ENCODE results near the gene POU2F3. TPM values are rescaled to one million over a fixed set of nuclear protein-coding genes. Genes with fewer than 3 reads are reported as not detected.

Gene POU2F3
- total RNA-seq, 1 donor from 2014 or later, result not detected

DNA sequence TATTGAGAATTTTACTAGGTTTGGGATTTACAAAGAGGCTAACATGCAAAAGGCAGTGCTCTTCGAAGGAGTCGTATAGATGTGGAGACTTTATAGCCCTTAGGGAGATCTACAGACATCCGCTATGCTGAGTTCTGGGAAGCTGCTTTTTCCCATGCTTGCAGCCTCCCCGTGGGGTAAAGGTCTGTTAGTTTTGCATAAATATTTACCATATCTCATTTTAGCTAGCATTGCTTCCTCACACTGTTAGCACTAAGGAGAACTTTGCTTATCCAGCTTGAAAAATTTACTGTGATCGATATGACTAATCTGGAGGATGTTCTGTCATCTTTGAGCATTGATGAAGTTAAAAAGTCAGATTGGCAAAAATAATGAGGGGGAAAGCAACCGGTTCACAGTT lies 114.8 kb downstream of the POU2F3 start:
- Histone ChIP-seq H3K36me3 (no peaks in the 10 kb centered on the region), H3K9me3 (ENCODE audit: low read depth) (no peaks in the 10 kb centered on the region), H3K27ac (no peak overlapping the region), H3K79me2 (ENCODE audit: low read depth) (peaks cover 86% of the 10 kb centered on the region), H3F3A (ENCODE audit: low read depth) (peaks cover 12% of the 10 kb centered on the region), H3K4me2 (no peak overlapping the region), H3K9ac (no peak overlapping the region), H3K4me1 (peaks cover 8% of the 10 kb centered on the region), H4K20me1 (ENCODE audit: low read depth) (peaks cover 15% of the 10 kb centered on the region), H3K4me3 (no peak overlapping the region), H2AFZ (replicated peaks) (no peak overlapping the region), H3K27me3 (no peaks in the 10 kb centered on the region)
- DNase-seq (ENCODE audit: low spot score), result no peak
- Mint-ChIP-seq H3K4me1 (peaks cover 6% of the 10 kb centered on the region), H3K4me3 (no peak overlapping the region), H3K27me3 (ENCODE audit: insufficient read depth, low read depth) (no peaks in the 10 kb centered on the region), H3K27ac (no peak overlapping the region), H3K36me3 (peaks cover 25% of the 10 kb centered on the region), H3K9me3 (peaks cover 18% of the 10 kb centered on the region)
- no peak for TF ChIP-seq EZH2phosphoT487 (IDR thresholded peaks at IDR 0.05)
- TF ChIP-seq EZH2 (IDR thresholded peaks at IDR 0.05), result no peak
- TF ChIP-seq CTCF (IDR thresholded peaks at IDR 0.05), result no peak

- Histone ChIP-seq H3K4me1 (peaks cover 8% of the 10 kb centered on the region), H3K9ac (no peak overlapping the region), H3K4me3 (no peak overlapping the region), H3K79me2 (ENCODE audit: low read depth) (peaks cover 88% of the 10 kb centered on the region), H4K20me1 (ENCODE audit: low read depth) (peaks cover 15% of the 10 kb centered on the region), H3F3A (ENCODE audit: low read depth) (peaks cover 12% of the 10 kb centered on the region), H3K9me3 (ENCODE audit: low read depth) (no peaks in the 10 kb centered on the region), H2AFZ (replicated peaks) (no peak overlapping the region), H3K27me3 (no peaks in the 10 kb centered on the region), H3K4me2 (no peak overlapping the region), H3K27ac (no peak overlapping the region), H3K36me3 (no peaks in the 10 kb centered on the region)
- no peak for TF ChIP-seq CTCF (IDR thresholded peaks at IDR 0.05)
- TF ChIP-seq EZH2 (IDR thresholded peaks at IDR 0.05), result no peak
- no peak for TF ChIP-seq EZH2phosphoT487 (IDR thresholded peaks at IDR 0.05)
- Mint-ChIP-seq H3K9me3 (peaks cover 15% of the 10 kb centered on the region), H3K4me1 (peaks cover 6% of the 10 kb centered on the region), H3K27me3 (ENCODE audit: insufficient read depth, low read depth) (no peaks in the 10 kb centered on the region), H3K36me3 (peaks cover 21% of the 10 kb centered on the region), H3K4me3 (no peak overlapping the region), H3K27ac (no peak overlapping the region)
- DNase-seq (ENCODE audit: low spot score), result no peak
Observed at GRCh38 chr11:120357620-120358019, 117.7 kb downstream of the POU2F3 start.

DNA sequence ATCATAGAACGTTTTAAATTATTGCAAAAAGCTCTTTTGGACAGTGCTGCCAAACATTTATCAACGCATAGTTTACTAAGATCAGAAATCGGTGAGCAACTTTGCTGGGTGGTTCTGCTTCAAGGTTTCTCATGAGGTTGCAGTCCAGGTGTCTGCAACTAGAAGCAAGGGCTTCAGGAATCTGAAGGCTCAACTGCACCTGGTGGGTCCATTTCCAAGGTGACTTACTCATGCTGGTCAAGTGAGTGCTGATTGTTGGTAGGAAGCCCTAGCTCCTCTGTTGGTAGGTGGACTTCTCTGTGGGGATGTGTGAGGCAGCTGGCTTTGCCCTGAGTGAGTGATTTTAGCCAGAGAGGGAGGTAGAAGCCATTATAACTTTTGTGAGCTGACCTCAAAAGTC lies 118.8 kb downstream of the POU2F3 start:
- H2AFZ ChIP-seq (replicated peaks), result no peak overlapping the region
- H3K36me3 ChIP-seq, result no peaks in the 10 kb centered on the region
- peaks cover 6% of the 10 kb centered on the region for H3K4me1 Mint-ChIP-seq
- H3K4me2 ChIP-seq, result no peak overlapping the region
- DNase-seq (ENCODE audit: low spot score), result no peak
- peaks cover 8% of the 10 kb centered on the region for H3K4me1 ChIP-seq
- TF ChIP-seq CTCF (IDR thresholded peaks at IDR 0.05) (no peak), EZH2 (IDR thresholded peaks at IDR 0.05) (no peak), EZH2phosphoT487 (IDR thresholded peaks at IDR 0.05) (no peak)
- no peak overlapping the region for H3K9ac ChIP-seq
- peaks cover 18% of the 10 kb centered on the region for H3K36me3 Mint-ChIP-seq
- H3K4me3 ChIP-seq, result no peak overlapping the region
- no peaks in the 10 kb centered on the region for H3K9me3 ChIP-seq (ENCODE audit: low read depth)
- peaks cover 14% of the 10 kb centered on the region for H3K9me3 Mint-ChIP-seq
- H4K20me1 ChIP-seq (ENCODE audit: low read depth), result peaks cover 15% of the 10 kb centered on the region
- no peak overlapping the region for H3K4me3 Mint-ChIP-seq
- H3K27ac ChIP-seq, result no peak overlapping the region
- H3K27me3 ChIP-seq, result no peaks in the 10 kb centered on the region
- peaks cover 12% of the 10 kb centered on the region for H3F3A ChIP-seq (ENCODE audit: low read depth)
- peaks cover 87% of the 10 kb centered on the region for H3K79me2 ChIP-seq (ENCODE audit: low read depth)
- no peak overlapping the region for H3K27ac Mint-ChIP-seq
- no peaks in the 10 kb centered on the region for H3K27me3 Mint-ChIP-seq (ENCODE audit: insufficient read depth, low read depth)
